ENCODE data around the gene MAP3K2. TPM values are rescaled to one million over a fixed set of nuclear protein-coding genes. Genes with fewer than 3 reads are reported as not detected.

Gene MAP3K2
- total and polyA plus RNA-seq, 2 experiments from 2014 or later: 36.7 to 41.0 TPM

GRCh38 chr2:127280693-127281092, 107.1 kb downstream of the MAP3K2 start:
- Histone ChIP-seq H2AFZ (no peak overlapping the region), H3K9me2 (ENCODE audit: insufficient read depth) (no peaks in the 10 kb centered on the region), H3K9me3 (ENCODE audit: low read depth) (no peaks in the 10 kb centered on the region), H3K4me3 (no peak overlapping the region), H3F3A (ENCODE audit: insufficient read depth) (no peaks in the 10 kb centered on the region), H3K79me2 (ENCODE audit: insufficient read depth) (peaks cover 51% of the 10 kb centered on the region), H3K27me3 (replicated peaks; ENCODE audit: insufficient read depth) (no peaks in the 10 kb centered on the region), H3K4me1 (ENCODE audit: insufficient read depth) (no peaks in the 10 kb centered on the region), H4K20me1 (ENCODE audit: insufficient read depth) (no peaks in the 10 kb centered on the region), H3K9ac (no peak overlapping the region), H3K36me3 (ENCODE audit: low read depth) (peaks cover 40% of the 10 kb centered on the region), H3K4me2 (ENCODE audit: unreplicated experiment) (no peak overlapping the region), H3K27ac (no peak overlapping the region)
- 81% methylated on average over 2 of the region's 2 CpGs for WGBS, 2 experiments (ENCODE audit: low coverage in 1 of 2, low lambda C conversion rate in 2 of 2, missing lambda C conversion rate in 2 of 2)
- no peak for TF ChIP-seq EZH2phosphoT487 (IDR thresholded peaks at IDR 0.05; ENCODE audit: insufficient read depth, low read depth)
- no peak for TF ChIP-seq EZH2 (IDR thresholded peaks at IDR 0.05; ENCODE audit: insufficient read depth, poor library complexity, severe bottlenecking)
- in situ Hi-C loops (cut with MboI): no loop called here
- no peak for DNase-seq

DNA sequence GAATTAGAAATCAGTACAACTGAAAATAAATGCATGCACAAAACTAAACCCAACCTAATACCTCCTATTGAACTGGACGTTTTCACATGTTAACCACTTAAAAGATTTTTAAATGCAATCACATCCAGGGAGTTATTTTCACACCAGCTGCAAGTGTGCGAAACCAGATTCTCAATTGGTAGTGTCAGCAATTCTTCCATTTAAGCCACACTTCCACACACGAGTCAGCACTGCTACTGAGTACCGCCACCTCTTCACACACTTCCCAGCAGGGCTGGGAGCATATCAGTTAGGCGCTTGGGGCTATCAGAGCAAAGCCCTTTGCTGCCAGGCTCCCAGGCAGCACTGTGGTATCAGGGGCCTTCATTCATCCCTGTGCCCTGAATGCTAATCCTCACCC, 108.0 kb downstream of the MAP3K2 start:
- no peaks in the 10 kb centered on the region for H3K4me1 ChIP-seq (ENCODE audit: insufficient read depth)
- H3K4me2 ChIP-seq (ENCODE audit: unreplicated experiment): no peak overlapping the region
- no peaks in the 10 kb centered on the region for H3K9me3 ChIP-seq (ENCODE audit: low read depth)
- H3K9me2 ChIP-seq (ENCODE audit: insufficient read depth): no peaks in the 10 kb centered on the region
- TF ChIP-seq EZH2phosphoT487 (IDR thresholded peaks at IDR 0.05; ENCODE audit: insufficient read depth, low read depth) (no peak), EZH2 (IDR thresholded peaks at IDR 0.05; ENCODE audit: insufficient read depth, poor library complexity, severe bottlenecking) (no peak)
- no peaks in the 10 kb centered on the region for H4K20me1 ChIP-seq (ENCODE audit: insufficient read depth)
- no peak for DNase-seq
- peaks cover 31% of the 10 kb centered on the region for H3K36me3 ChIP-seq (ENCODE audit: low read depth)
- in situ Hi-C loops (cut with MboI): no loop called here
- H3K27me3 ChIP-seq (replicated peaks; ENCODE audit: insufficient read depth): no peaks in the 10 kb centered on the region
- peaks cover 43% of the 10 kb centered on the region for H3K79me2 ChIP-seq (ENCODE audit: insufficient read depth)
- no peaks in the 10 kb centered on the region for H3F3A ChIP-seq (ENCODE audit: insufficient read depth)
- WGBS, 2 experiments (ENCODE audit: low coverage in 1 of 2, low lambda C conversion rate in 2 of 2, missing lambda C conversion rate in 2 of 2): 81 to 82% methylated on average over 5 of the region's 5 CpGs
- H3K27ac ChIP-seq: no peak overlapping the region
- H3K4me3 ChIP-seq: no peak overlapping the region
- H2AFZ ChIP-seq: no peak overlapping the region
- no peak overlapping the region for H3K9ac ChIP-seq

- no peak overlapping the region for H3K9ac ChIP-seq
Observed at GRCh38 chr2:127278959-127279358, 108.8 kb downstream of the MAP3K2 start.

DNA sequence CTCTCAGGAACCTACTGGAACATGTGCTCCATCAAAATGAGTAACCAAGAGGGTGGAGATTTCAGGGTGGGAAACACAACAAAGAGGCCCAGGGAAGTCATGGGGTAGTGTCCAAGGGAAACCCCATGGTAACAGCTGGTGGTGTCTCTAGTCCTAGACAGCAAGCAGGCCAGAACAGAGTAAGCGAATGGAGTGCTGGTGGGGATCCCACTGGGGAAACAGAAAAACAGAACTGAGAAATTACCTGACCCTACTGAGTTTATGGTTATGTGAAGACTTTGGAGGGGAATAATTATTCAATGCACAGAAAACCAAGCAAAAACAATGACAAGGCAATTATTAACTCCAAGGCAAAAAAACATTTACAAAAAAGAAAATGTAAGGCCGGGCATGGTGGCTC, 110.7 kb downstream of the MAP3K2 start:
- Histone ChIP-seq H3K9me2 (ENCODE audit: insufficient read depth) (no peaks in the 10 kb centered on the region), H2AFZ (no peak overlapping the region), H3K9me3 (ENCODE audit: low read depth) (no peaks in the 10 kb centered on the region), H4K20me1 (ENCODE audit: insufficient read depth) (no peaks in the 10 kb centered on the region), H3F3A (ENCODE audit: insufficient read depth) (no peaks in the 10 kb centered on the region), H3K36me3 (ENCODE audit: low read depth) (peaks cover 23% of the 10 kb centered on the region), H3K27ac (no peak overlapping the region), H3K4me2 (ENCODE audit: unreplicated experiment) (no peak overlapping the region), H3K4me3 (no peak overlapping the region), H3K79me2 (ENCODE audit: insufficient read depth) (peaks cover 16% of the 10 kb centered on the region; the same call in 1 of the 2 replicates), H3K9ac (no peak overlapping the region), H3K4me1 (ENCODE audit: insufficient read depth) (no peaks in the 10 kb centered on the region), H3K27me3 (replicated peaks; ENCODE audit: insufficient read depth) (no peaks in the 10 kb centered on the region)
- 95% methylated on average over 2 of the region's 2 CpGs for WGBS, 2 experiments (ENCODE audit: low coverage in 1 of 2, low lambda C conversion rate in 2 of 2, missing lambda C conversion rate in 2 of 2)
- peak; percentile 20 for DNase-seq
- in situ Hi-C loops (cut with MboI): no loop called here
- TF ChIP-seq EZH2 (IDR thresholded peaks at IDR 0.05; ENCODE audit: insufficient read depth, poor library complexity, severe bottlenecking) (no peak), EZH2phosphoT487 (IDR thresholded peaks at IDR 0.05; ENCODE audit: insufficient read depth, low read depth) (no peak)

More at GRCh38 chr2:127278959-127279358, 108.8 kb downstream of the MAP3K2 start:
- H3K27ac ChIP-seq: no peak overlapping the region
- H3K27me3 ChIP-seq (replicated peaks; ENCODE audit: insufficient read depth): no peaks in the 10 kb centered on the region
- no peaks in the 10 kb centered on the region for H3F3A ChIP-seq (ENCODE audit: insufficient read depth)
- TF ChIP-seq EZH2phosphoT487 (IDR thresholded peaks at IDR 0.05; ENCODE audit: insufficient read depth, low read depth): no peak
- TF ChIP-seq EZH2 (IDR thresholded peaks at IDR 0.05; ENCODE audit: insufficient read depth, poor library complexity, severe bottlenecking): no peak
- peaks cover 24% of the 10 kb centered on the region for H3K36me3 ChIP-seq (ENCODE audit: low read depth)
- H3K4me3 ChIP-seq: no peak overlapping the region
- H3K79me2 ChIP-seq (ENCODE audit: insufficient read depth): peaks cover 35% of the 10 kb centered on the region
- no peaks in the 10 kb centered on the region for H3K9me2 ChIP-seq (ENCODE audit: insufficient read depth)
- 54 to 58% methylated on average over 3 of the region's 3 CpGs for WGBS, 2 experiments (ENCODE audit: low coverage in 1 of 2, low lambda C conversion rate in 2 of 2, missing lambda C conversion rate in 2 of 2)
- H3K9me3 ChIP-seq (ENCODE audit: low read depth): no peaks in the 10 kb centered on the region
- in situ Hi-C loops (cut with MboI): no loop called here
- no peak overlapping the region for H2AFZ ChIP-seq
- no peaks in the 10 kb centered on the region for H4K20me1 ChIP-seq (ENCODE audit: insufficient read depth)
- DNase-seq: no peak
- H3K4me2 ChIP-seq (ENCODE audit: unreplicated experiment): no peak overlapping the region
- H3K4me1 ChIP-seq (ENCODE audit: insufficient read depth): no peaks in the 10 kb centered on the region

GRCh38 chr2:127275789-127276188, 112.0 kb downstream of the MAP3K2 start:
- H3K79me2 ChIP-seq (ENCODE audit: insufficient read depth): 0 out of 2 replicates have a peak, but pooled peaks cover 4% of the 10 kb centered on the region
- no peak overlapping the region for H3K4me2 ChIP-seq (ENCODE audit: unreplicated experiment)
- no peaks in the 10 kb centered on the region for H4K20me1 ChIP-seq (ENCODE audit: insufficient read depth)
- in situ Hi-C loops (cut with MboI): no loop called here
- no peaks in the 10 kb centered on the region for H3F3A ChIP-seq (ENCODE audit: insufficient read depth)
- WGBS, 2 experiments (ENCODE audit: low coverage in 1 of 2, low lambda C conversion rate in 2 of 2, missing lambda C conversion rate in 2 of 2): 92 to 95% methylated on average over 8 to 9 of the region's 9 CpGs
- H3K27ac ChIP-seq: no peak overlapping the region
- no peak overlapping the region for H2AFZ ChIP-seq
- no peak for TF ChIP-seq EZH2 (IDR thresholded peaks at IDR 0.05; ENCODE audit: insufficient read depth, poor library complexity, severe bottlenecking)
- no peak for TF ChIP-seq EZH2phosphoT487 (IDR thresholded peaks at IDR 0.05; ENCODE audit: insufficient read depth, low read depth)
- H3K4me1 ChIP-seq (ENCODE audit: insufficient read depth): no peaks in the 10 kb centered on the region
- no peaks in the 10 kb centered on the region for H3K9me3 ChIP-seq (ENCODE audit: low read depth)
- no peaks in the 10 kb centered on the region for H3K9me2 ChIP-seq (ENCODE audit: insufficient read depth)
- no peak overlapping the region for H3K9ac ChIP-seq
- H3K4me3 ChIP-seq: no peak overlapping the region
- no peaks in the 10 kb centered on the region for H3K27me3 ChIP-seq (replicated peaks; ENCODE audit: insufficient read depth)
- no peak for DNase-seq
- peaks cover 33% of the 10 kb centered on the region for H3K36me3 ChIP-seq (ENCODE audit: low read depth)

Data from GM23248 (cell line).